ENCODE results near the gene PNMA8A.

DNA sequence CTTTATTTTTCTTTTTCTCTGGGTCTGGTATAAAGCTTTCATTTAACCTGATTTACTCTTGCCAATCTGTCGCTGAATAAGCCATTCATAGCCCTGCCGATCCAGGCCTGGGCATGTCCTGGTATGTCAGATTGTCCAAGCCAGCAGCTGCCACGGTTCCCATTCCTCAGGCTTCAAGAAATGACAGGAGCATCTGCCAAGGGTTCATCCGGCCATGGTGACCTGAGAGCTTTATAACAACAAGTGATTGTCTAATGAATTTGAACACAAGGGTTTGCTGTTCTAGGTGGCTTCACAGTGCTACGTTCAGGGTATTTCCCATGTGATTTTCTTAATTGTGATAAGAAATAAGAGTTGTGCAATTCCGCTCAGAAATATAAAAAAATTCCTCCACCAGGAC is 20.0 kb downstream of the PNMA8A start:
- TF ChIP-seq, protein P1, sequence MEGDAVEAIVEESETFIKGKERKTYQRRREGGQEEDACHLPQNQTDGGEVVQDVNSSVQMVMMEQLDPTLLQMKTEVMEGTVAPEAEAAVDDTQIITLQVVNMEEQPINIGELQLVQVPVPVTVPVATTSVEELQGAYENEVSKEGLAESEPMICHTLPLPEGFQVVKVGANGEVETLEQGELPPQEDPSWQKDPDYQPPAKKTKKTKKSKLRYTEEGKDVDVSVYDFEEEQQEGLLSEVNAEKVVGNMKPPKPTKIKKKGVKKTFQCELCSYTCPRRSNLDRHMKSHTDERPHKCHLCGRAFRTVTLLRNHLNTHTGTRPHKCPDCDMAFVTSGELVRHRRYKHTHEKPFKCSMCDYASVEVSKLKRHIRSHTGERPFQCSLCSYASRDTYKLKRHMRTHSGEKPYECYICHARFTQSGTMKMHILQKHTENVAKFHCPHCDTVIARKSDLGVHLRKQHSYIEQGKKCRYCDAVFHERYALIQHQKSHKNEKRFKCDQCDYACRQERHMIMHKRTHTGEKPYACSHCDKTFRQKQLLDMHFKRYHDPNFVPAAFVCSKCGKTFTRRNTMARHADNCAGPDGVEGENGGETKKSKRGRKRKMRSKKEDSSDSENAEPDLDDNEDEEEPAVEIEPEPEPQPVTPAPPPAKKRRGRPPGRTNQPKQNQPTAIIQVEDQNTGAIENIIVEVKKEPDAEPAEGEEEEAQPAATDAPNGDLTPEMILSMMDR (IDR thresholded peaks at IDR 0.05) = no peak
- TF ChIP-seq POLR2A (IDR thresholded peaks at IDR 0.05) (no peak), POLR2AphosphoS5 (IDR thresholded peaks at IDR 0.05) (no peak), EP300 (IDR thresholded peaks at IDR 0.05) (no peak)
